Right forelimb (tissue), 1 donor: ENCODE measurements around the gene ARHGDIB.

Experiments
- DNase-seq: peaks from one replicate; pipeline ENCODE4 v3.0.0-alpha.2; 2018

ARHGDIB gene

GRCh38 chr12:14982562-14982961 is 21.2 kb upstream of the ARHGDIB start:
- no peak for DNase-seq

DNA sequence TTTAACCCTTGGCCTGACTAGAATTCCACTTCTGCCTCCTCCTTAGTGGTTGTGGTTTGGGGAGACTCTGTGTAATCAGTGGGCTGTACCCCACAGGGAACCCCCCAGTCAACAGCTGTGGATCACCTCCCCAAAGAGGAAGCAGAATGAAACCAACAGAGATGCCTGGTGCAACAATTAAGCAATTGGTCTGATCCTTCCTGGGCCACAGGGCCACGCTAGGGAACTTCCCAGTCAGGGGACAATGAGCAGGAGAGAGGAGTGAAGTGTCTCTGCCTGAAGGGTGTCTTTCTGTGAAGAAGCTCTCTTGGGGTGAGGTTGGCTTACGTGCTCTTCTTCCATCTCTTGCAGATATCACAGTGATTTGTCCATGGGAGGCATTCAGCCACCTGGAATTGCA is 19.6 kb upstream of the ARHGDIB start:
- DNase-seq, result no peak

- no peak for DNase-seq
Observed at GRCh38 chr12:14979468-14979867, 18.1 kb upstream of the ARHGDIB start.

GRCh38 chr12:14976658-14977057 is 15.3 kb upstream of the ARHGDIB start:
- no peak for DNase-seq

GRCh38 chr12:14975457-14975856 is 14.1 kb upstream of the ARHGDIB start:
- no peak for DNase-seq

- no peak for DNase-seq
Observed at GRCh38 chr12:14974633-14975032, 13.2 kb upstream of the ARHGDIB start.

DNA sequence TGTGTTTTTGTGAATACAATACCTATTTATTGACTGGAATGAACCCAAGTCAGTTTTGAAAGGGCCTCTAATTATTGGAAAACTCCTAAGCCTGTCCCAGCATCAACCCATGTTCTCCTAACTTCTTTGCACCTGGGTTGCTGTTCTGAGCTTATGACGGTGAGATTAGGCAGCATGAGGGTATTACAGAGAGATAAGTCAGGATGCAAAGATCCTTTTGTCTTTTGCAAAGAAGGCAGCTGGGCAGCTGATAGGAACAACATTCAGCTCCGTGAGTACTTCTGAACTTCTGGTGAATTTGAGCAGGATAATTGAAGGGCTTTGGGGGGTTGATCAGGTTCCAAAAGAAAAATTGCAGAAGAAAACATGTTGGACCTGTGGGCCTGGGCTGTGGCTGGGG is 11.4 kb upstream of the ARHGDIB start, which contains the start of gene PDE6H:
Gene PDE6H (plus strand): TSS at position 227 of the 400 bp plus-strand sequence. CDS start 4,971 bp downstream, outside the sequence.
- DNase-seq, result no peak

DNA sequence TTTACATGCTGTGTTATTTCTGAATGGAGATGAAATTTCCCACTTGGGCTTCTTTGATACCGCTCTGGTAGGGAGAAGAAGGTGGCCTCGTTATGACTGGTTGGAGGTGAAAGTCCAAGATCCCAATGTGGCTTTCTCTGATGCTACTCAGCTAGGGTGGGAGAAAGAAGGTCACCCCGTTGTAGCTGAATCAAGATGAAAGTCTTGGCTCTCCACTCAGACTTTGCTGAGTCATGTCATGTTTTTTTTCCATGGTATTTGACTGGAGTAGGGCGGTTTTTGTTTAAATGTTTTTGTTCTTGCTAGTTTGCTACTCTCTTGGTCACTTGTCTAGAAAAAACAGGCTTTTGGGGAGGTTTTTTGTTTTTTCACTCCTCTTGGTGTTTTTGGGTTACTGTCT is 9.1 kb upstream of the ARHGDIB start:
- no peak for DNase-seq

- DNase-seq, result no peak
Observed at GRCh38 chr12:14968478-14968877, 7.1 kb upstream of the ARHGDIB start.

DNA sequence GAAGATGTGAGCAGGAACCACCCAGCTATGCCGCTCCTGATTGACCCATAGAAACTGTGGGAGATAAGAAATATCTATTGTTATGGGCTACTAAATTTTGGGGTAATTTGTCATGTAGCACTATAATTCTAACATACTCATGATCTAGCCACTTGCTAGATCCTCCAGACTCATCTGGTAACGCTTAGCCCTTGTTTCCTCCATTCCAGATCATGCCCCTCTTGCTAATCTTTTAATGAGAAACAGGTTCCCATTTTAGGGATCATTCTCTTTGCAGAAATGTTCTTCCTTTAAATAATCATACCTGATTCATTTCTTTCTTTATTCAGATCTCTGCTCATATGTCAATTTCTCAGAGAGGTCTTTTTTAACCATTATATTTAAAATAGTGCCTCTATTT is 3.8 kb upstream of the ARHGDIB start:
- DNase-seq, result no peak

DNA sequence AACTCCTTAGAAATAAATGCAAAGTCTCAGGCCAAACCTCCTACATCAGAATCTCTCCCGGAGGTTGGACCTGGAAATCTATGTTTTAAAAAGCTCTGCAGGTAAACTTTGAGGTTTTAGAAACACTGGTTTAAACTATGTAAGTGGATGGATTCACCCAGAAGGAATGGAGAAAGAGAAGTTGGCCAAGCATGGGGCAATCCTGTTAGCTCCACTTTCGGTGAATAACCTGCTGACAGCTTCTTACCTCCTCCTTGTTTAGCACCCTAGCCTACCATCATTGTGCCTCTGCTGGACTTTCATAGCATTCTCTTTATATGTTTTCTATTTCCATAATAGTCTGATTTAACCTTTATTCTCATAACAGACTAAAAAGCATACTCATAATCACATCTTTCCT is 3.0 kb upstream of the ARHGDIB start:
- no peak for DNase-seq

DNA sequence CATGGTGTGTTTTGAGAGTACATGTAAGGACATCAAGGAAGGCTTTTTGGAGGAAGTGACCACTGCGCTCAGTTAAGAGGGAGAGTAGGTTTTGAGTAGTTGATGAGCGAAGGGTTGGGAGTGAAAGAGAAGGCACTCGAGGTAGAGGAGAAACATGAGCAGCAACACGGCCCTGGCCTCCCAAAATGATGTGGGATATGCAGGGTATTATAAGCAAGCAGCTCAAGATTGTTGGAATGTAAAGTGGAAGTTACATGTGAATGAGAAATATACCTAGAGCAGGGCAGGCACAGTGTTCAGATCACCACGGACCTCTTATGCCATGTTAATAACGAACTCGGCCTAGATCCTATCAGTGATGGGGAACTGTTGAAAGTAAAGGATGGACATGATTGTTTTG is 2.1 kb upstream of the ARHGDIB start:
- DNase-seq, result no peak

- DNase-seq, result no peak
Observed at GRCh38 chr12:14962797-14963196, 1.4 kb upstream of the ARHGDIB start.

DNA sequence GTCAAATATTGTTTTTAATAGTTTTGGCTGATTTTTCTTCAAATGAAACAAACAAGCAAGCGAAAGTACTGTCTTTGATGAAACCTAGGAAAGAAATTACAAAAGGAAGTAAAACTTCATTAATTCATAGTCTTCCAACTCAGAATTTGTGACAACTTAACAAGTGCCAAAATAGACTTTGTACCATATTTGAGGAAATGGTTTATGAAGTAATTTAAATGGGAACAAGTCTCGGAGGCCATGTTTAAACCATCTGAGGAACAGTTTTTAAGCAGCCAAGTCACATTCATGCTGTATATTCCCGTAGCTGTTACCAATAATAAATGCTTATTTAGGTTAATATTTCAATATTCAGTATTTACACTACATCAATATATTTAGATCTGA is 745 bp upstream of the ARHGDIB start:
- DNase-seq, result no peak

DNA sequence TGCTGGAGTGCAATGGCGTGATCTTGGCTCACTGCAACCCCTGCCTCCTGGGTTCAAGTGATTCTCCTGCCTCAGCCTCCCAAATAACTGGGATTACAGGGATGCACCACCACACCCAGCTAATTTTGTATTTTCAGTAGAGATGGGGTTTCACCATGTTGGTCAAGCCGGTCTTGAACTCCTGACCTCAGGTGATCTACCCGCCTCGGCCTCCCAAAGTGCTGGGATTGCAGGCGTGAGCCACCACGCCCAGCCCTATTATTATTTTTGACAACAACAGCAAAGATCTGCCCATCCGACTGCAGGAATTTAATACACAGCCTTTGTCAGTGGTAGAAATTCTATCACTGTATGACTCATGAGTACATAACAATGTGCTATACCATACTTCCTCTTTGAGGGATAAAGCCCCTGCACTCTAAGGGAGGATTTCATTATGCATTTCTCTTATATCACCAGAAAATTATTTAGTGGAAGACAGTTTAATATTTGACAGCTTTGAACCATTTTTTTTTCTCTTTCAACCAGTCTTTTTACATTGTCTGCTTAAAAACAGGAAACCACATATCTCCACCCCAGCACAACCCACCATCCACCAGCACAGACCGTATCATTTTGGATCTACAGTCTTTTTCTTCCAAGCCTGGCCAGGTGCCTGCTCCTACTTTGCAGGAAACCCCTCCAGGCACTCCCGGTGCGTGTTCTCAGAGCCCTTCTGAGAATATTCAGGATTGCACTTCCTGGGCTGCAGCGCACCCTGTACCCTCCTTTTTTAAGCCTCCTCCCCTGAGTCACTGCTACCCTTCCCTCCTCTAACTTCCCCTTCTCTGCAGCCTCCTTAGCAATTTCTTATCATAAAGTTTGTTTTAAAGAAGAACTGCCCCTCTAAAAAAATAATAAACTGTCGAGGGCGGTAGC is 594 bp downstream of the ARHGDIB start:
- no peak for DNase-seq

DNA sequence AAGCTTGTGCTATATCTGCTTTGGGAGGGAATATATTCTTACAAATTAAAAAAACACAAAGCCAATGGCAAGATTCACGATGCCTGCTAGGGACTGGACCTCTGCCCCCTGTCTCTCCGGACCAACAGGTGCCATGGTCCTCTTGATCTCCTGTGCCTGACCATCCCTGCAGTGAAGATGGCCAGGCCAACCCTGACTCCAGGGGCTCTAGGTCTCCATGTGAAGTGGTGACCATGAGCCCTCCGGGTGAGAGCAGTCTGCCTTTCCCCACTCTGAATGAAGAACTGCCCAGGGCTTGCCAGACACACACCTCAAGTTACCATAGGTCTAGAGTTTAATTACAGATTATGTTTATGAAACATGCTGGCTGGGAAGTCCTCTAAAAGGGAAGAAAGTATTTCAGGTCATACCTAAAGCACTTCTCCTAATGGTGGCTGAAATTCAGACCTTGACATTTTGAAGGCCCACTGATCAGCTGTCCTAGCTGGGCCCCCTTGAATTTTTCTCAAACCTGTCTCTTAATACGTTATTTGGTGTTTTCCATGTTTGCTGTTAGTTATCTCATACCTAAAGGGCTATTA is 1.4 kb downstream of the ARHGDIB start:
- DNase-seq, result no peak

DNA sequence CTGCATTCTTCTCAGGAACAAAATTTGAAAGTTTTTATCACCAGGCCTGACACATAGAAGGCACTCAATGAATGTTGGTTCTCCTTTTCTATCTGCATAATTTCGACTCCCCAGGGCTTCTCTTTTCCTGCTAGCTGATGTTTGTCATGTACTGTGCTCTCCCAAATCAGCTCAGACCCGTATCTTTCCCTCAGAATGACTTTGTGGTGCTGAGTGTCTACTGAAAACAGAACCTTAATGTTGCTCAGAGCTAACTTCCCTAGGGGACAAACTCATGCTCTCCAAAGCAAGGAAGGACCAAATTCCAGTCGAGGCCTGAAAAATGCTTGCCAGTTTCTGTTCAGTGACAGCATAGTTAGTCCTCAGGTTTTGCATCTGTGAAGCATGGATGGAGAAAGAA is 1.9 kb downstream of the ARHGDIB start:
- no peak for DNase-seq

- DNase-seq, result no peak
Observed at GRCh38 chr12:14959126-14959440, 2.3 kb downstream of the ARHGDIB start.

- DNase-seq, result no peak
Observed at GRCh38 chr12:14958361-14959125, 2.9 kb downstream of the ARHGDIB start.

GRCh38 chr12:14957551-14958168 is 3.7 kb downstream of the ARHGDIB start:
- no peak for DNase-seq

DNA sequence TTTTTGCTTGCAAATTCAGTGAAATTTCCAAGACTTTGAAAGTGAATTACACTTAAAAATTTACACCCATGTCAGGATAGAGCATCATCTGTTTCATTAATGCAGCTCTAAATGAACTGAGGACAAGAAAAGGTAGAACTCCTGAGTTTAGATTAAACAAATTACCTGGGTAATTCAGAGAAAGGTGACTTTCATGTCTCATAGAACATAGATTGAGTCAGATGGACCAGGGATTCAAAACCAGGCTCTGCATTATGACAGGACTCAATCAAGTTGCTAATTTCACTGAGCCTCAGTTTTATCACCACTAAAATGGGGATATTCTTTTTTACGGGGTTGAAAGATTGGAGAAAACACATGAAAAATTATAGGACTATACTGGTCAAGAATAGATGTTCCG is 4.5 kb downstream of the ARHGDIB start:
- DNase-seq, result no peak

- DNase-seq, result no peak
Observed at GRCh38 chr12:14956024-14956891, 5.1 kb downstream of the ARHGDIB start.
